Vagina (tissue), 2 donors: ENCODE results near the gene EHD1. TPM values are rescaled to one million over a fixed set of nuclear protein-coding genes. Genes with fewer than 3 reads are reported as not detected.

Experiments
- DNase-seq, 2 donors: peaks; one replicate each; pipeline ENCODE4 v3.0.0-alpha.2; 2017; ENCODE audit errors: extremely low spot score in 2 of 2
- H3K27ac ChIP-seq: fragments of 200-600 bp; sonication (generic); one replicate; pipeline ENCODE4 v1.5.1; 2019
- H3K27me3 ChIP-seq: fragments of 200-600 bp; sonication (generic); one replicate; pipeline ENCODE4 v1.5.1; 2019
- H3K36me3 ChIP-seq, 2 donors: fragments of 200-600 bp; sonication (generic); one replicate each; pipeline ENCODE4 v1.5.1; 2017 to 2019
- H3K4me1 ChIP-seq: fragments of 200-600 bp; sonication (generic); one replicate; pipeline ENCODE4 v1.5.1; 2019
- H3K4me3 ChIP-seq, 2 donors: fragments of 200-600 bp; sonication (generic); 1 replicate in 1 of 2; 2 replicates in 1 of 2; pipeline ENCODE4 v1.5.1; 2016 to 2019
- H3K9me3 ChIP-seq: fragments of 200-600 bp; sonication (generic); one replicate; pipeline ENCODE4 v1.5.1; 2019
- POLR2A ChIP-seq, 2 donors: fragments of 450-650 bp; IDR thresholded peaks; one replicate each; pipeline ENCODE4 v1.6.1; 2017; ENCODE audit warnings: antibody characterized with exemption in 2 of 2, mild to moderate bottlenecking in 2 of 2, moderate library complexity in 2 of 2
- POLR2AphosphoS5 ChIP-seq, 2 donors: sonication (generic); formaldehyde crosslinking; IDR thresholded peaks; one replicate each; pipeline ENCODE4 v1.9.0; 2017; ENCODE audit warnings: antibody characterized with exemption in 2 of 2, mild to moderate bottlenecking in 2 of 2, low read depth in 1 of 2; ENCODE audit not compliant: insufficient read depth in 1 of 2
- intact Hi-C: fragments of 100-400 bp; cut with DNase I; formaldehyde crosslinking; loops from one replicate; pipeline ENCODE4 v1.15.1; 2023
- total RNA-seq: library from RNA; depleted of rRNA; stranded (reverse); fragments of >200 nt; gene quantifications from one replicate; pipeline ENCODE4 v1.2.3, GENCODE V29; 2016
- TF ChIP-seq, protein P1 (sequence below), 3 experiments: fragments of 450-650 bp in 2 of 3; fragments of 200-600 bp in 1 of 3; sonication (generic) in 1 of 3; IDR thresholded peaks; one replicate each; pipeline ENCODE4 v1.5.1; 2017 to 2019; ENCODE audit warnings: antibody characterized with exemption in 3 of 3, mild to moderate bottlenecking in 2 of 3, moderate library complexity in 2 of 3

EHD1 gene
- total RNA-seq, 1 donor from 2014 or later: 61.6 TPM

DNA sequence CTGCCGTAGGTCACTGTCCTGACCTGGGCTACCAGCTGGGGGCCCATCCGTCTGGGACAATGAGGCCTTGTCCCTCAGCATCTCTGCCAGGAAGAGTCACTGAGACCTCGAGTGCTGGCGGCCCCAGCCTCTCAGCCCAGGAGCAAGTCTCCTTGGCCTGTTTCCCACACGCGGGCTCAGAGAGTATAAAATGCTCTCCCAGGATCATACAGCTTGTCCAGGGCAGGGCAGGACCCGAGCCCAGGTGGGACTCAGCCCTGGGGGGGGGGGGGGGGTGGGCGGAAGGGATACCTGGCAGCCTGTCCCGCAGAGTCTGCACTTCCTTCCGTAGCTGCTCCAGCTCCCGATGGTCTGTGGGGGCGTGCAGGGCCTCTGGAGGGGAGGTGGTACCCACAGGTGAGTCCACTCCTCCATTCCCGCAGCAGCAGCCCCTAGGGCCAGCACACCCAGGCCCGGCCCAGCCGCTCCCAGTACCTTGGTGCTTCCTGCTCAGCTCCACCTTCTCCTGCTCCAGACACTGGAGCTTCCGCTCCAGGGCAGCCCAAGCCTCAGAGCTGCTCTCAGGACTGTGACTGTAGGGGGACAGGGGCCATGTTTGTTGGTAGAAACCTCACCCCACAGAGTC, 41.9 kb downstream of the EHD1 start:
- DNase-seq: no peak
- no peak for TF ChIP-seq POLR2AphosphoS5 (IDR thresholded peaks at IDR 0.05; ENCODE audit: insufficient read depth in 1 of 2, low read depth in 1 of 2)
- H3K27ac ChIP-seq: no peak overlapping the region

DNA sequence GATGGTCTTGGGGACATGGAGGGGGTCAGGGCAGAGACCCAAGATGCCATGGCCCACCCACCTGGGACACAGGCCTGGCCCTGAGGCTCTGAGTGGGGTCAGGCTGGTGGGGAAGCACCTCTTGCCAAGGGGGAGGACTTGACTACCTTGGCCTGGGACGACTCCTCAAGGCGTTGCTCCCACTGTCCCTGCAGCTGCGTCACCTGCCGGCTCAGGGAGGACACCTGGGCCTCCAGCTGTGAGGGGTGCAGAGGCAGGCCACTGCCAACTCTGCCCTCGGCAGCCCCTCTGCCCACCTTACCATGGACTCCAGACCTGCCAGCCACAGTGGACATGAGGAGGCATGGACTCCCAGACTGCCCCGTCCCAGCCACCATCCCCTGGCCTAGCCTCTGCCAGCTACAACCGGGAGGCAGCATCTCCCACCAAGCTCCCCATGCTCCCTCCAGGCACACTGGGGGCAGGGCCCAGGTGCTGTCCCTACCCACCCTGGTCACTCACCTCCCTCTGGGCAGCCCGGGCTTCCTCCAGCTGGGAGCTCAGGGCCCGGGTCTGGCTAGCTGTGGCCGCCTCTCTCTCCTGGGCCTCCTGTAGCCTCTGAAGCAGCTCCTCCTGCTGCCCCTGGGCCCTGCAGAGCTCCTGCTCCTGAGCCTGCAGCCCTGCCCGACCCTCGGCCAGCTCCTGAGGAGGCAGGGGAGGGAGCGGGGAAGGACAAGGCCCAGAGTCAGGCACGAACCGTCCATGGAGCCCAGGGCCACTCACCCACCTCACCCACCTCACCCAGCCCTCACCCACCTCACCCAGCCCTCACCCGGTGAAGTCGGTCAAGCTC, 42.6 kb downstream of the EHD1 start:
- Histone ChIP-seq H3K4me3 (no peak overlapping the region), H3K9me3 (no peaks in the 10 kb centered on the region), H3K27ac (no peak overlapping the region), H3K27me3 (no peaks in the 10 kb centered on the region), H3K36me3 (peaks cover 0 to 7% of the 10 kb centered on the region in 2 donors), H3K4me1 (no peaks in the 10 kb centered on the region)
- TF ChIP-seq POLR2AphosphoS5 (IDR thresholded peaks at IDR 0.05; ENCODE audit: insufficient read depth in 1 of 2, low read depth in 1 of 2): no peak
- no peak for TF ChIP-seq POLR2A (IDR thresholded peaks at IDR 0.05)
- TF ChIP-seq, protein P1, sequence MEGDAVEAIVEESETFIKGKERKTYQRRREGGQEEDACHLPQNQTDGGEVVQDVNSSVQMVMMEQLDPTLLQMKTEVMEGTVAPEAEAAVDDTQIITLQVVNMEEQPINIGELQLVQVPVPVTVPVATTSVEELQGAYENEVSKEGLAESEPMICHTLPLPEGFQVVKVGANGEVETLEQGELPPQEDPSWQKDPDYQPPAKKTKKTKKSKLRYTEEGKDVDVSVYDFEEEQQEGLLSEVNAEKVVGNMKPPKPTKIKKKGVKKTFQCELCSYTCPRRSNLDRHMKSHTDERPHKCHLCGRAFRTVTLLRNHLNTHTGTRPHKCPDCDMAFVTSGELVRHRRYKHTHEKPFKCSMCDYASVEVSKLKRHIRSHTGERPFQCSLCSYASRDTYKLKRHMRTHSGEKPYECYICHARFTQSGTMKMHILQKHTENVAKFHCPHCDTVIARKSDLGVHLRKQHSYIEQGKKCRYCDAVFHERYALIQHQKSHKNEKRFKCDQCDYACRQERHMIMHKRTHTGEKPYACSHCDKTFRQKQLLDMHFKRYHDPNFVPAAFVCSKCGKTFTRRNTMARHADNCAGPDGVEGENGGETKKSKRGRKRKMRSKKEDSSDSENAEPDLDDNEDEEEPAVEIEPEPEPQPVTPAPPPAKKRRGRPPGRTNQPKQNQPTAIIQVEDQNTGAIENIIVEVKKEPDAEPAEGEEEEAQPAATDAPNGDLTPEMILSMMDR (IDR thresholded peaks at IDR 0.05): no peak
- DNase-seq: no peak
- intact Hi-C loops: no loop called here

More for the DNA sequence above, 41.9 kb downstream of the EHD1 start:
- peaks cover 0 to 7% of the 10 kb centered on the region in 2 donors for H3K36me3 ChIP-seq
- H3K4me1 ChIP-seq: no peaks in the 10 kb centered on the region
- intact Hi-C loops: no loop called here
- no peaks in the 10 kb centered on the region for H3K9me3 ChIP-seq
- H3K27me3 ChIP-seq: no peaks in the 10 kb centered on the region
- no peak overlapping the region for H3K4me3 ChIP-seq

DNA sequence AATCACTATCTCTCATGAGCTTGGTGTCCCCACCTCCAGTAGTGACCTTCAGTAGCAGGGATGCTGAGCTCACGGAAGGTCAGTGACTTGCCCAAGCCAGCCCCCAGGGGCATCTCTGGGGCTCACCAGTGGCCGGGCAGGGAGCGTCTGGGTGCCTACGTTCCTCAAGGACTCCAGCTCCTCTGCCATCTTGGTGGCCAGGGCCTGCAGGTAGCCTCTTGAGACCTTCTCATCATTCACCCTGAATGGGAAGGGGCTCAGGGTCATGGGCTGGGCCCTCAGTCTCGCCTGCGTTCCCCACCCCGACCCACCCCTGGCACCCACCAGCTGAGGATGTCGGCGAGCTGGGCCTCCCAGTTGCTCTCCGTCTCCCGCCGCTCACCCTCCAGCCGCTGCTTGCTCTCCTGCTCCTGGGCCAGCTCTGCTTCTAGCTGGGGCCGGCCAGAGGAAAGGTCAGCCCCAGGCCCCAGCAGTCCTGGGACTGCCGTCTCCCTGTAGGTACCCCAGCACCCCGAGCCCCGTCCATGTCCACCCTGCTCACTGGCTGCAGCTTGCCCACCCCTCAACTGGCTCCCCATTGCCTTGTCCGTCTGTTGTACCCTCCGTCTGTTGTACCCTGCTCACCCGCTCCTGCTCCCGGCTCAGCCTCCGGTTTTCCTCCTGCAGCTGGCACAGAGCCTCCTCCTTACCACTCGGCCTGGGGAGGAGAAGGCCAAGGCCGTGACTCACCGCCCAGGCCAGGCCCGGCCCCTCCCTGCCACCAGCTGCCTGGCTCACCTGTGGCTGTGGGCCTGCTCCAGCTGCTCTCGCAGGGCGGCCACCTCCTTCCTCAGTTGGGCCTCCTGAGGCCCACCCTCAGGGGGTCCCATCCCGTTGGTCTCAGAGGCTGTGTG, 43.5 kb downstream of the EHD1 start:
- Histone ChIP-seq H3K4me1 (no peaks in the 10 kb centered on the region), H3K4me3 (no peak overlapping the region), H3K9me3 (no peaks in the 10 kb centered on the region), H3K27ac (no peak overlapping the region), H3K27me3 (no peaks in the 10 kb centered on the region), H3K36me3 (peaks cover 0 to 2% of the 10 kb centered on the region in 2 donors)
- TF ChIP-seq, protein P1 (IDR thresholded peaks at IDR 0.05): no peak
- TF ChIP-seq POLR2A (IDR thresholded peaks at IDR 0.05): no peak
- no peak for TF ChIP-seq POLR2AphosphoS5 (IDR thresholded peaks at IDR 0.05; ENCODE audit: insufficient read depth in 1 of 2, low read depth in 1 of 2)
- intact Hi-C loops: no loop called here
- no peak for DNase-seq

DNA sequence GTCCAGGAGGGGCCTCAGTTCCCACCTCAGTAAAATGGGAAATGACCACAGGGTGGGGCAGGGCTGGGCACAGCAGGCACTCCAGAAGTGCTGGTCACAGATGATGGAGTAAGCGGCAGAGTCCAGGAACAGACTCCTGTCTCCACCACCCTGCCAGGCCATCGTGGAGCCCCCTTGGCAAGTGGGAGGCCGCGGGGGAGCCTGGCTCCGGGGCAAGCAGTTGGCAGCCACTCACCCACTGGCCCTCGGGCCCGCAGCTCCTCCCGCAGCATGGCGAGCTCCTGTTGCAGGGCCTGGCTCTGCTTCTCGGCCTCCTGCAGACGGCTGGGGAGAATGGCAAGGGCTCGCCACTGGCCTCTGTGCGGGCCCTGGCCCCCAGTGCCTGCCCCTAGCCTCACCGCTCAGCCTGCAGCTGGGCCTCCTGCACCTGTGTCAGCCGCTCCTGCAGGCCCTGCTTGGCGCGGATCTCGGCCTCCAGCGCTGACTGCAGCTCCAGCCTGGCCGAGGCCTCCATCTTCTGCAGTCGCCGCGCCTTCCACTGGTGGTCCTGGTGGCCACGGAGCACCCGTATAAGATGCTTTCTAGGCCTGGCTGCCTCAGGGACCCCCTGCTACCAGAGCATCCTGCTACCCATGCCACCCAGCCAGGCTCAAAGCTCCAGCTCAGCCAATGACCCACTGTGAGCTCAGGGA, 44.2 kb downstream of the EHD1 start:
- Histone ChIP-seq H3K36me3 (peaks cover 0 to 7% of the 10 kb centered on the region in 2 donors), H3K27ac (no peak overlapping the region), H3K9me3 (no peaks in the 10 kb centered on the region), H3K4me3 (no peak overlapping the region), H3K4me1 (no peaks in the 10 kb centered on the region), H3K27me3 (no peaks in the 10 kb centered on the region)
- intact Hi-C loops: no loop called here
- TF ChIP-seq, protein P1 (IDR thresholded peaks at IDR 0.05): no peak
- TF ChIP-seq POLR2A (IDR thresholded peaks at IDR 0.05): no peak
- TF ChIP-seq POLR2AphosphoS5 (IDR thresholded peaks at IDR 0.05; ENCODE audit: insufficient read depth in 1 of 2, low read depth in 1 of 2): no peak
- DNase-seq: no peak

DNA sequence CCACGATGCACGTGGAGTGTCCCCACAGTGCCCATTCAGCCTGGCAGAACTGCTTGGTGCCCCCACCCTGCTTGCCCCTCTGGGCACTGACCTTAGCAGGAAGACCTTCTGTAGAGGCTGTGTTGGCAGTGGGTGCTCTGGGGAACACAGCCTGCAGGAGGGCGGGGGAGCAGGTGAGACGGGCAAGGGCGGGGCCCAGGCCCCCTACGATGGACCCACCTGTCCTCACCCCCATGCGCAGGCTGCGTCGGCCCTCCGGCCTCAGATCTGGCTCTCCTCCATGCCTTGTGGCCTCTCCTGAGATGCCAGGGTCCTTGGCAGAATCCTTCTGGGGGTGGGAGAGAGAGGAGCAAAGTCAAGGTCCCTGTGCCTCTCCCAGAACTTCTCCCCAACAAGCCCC, 44.9 kb downstream of the EHD1 start:
- TF ChIP-seq POLR2A (IDR thresholded peaks at IDR 0.05) (no peak), POLR2AphosphoS5 (IDR thresholded peaks at IDR 0.05; ENCODE audit: insufficient read depth in 1 of 2, low read depth in 1 of 2) (no peak)
- TF ChIP-seq, protein P1 (IDR thresholded peaks at IDR 0.05): no peak
- no peak overlapping the region for H3K27ac ChIP-seq
- H3K27me3 ChIP-seq: no peaks in the 10 kb centered on the region
- intact Hi-C loops: no loop called here
- no peak for DNase-seq
- H3K9me3 ChIP-seq: no peaks in the 10 kb centered on the region
- peaks cover 0 to 7% of the 10 kb centered on the region in 2 donors for H3K36me3 ChIP-seq
- H3K4me1 ChIP-seq: no peaks in the 10 kb centered on the region
- H3K4me3 ChIP-seq: no peak overlapping the region
